ENCODE results near the gene OR2F2.

GRCh38 chr7:143890558-143890957, 44.5 kb upstream of the OR2F2 start:
- TF ChIP-seq CTCF (IDR thresholded peaks at IDR 0.05), result no peak
- TF ChIP-seq POLR2A (IDR thresholded peaks at IDR 0.05), result no peak
